ENCODE measurements around the gene PSORS1C2.

GRCh38 chr6:31169123-31169857 lies 30.4 kb upstream of the PSORS1C2 start:
- no peak for TF ChIP-seq CTCF (conservative IDR thresholded peaks at IDR 0.05)
- TF ChIP-seq EZH2 (IDR thresholded peaks at IDR 0.05; ENCODE audit: low read depth) = no peak

Data from PC-9 (cell line).